ENCODE results near the gene LRMDA.

LRMDA gene

DNA sequence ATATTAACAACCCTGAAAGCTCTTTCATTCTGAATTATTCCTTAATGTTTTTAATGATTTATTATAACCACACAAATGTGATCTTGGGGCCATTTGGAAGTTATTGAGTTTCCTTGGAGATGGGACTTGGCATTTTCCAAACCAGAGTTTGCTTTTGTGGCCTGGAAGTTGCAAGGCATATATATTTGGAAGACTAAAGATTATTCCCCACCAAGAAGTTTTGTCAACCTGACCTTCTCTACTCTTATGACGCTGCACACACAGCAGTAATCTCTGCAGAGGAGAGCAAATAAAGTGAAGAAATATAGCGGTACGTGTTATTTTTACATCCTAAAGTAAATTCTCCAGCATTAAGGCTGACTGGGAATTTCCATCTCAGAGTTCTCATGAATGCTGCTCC, 397.0 kb downstream of the LRMDA start:
- DNase-seq (ENCODE audit: low read depth): no peak
- H3K4me3 ChIP-seq (ENCODE audit: low read depth, low read length): no peak overlapping the region
- TF ChIP-seq, protein P1, sequence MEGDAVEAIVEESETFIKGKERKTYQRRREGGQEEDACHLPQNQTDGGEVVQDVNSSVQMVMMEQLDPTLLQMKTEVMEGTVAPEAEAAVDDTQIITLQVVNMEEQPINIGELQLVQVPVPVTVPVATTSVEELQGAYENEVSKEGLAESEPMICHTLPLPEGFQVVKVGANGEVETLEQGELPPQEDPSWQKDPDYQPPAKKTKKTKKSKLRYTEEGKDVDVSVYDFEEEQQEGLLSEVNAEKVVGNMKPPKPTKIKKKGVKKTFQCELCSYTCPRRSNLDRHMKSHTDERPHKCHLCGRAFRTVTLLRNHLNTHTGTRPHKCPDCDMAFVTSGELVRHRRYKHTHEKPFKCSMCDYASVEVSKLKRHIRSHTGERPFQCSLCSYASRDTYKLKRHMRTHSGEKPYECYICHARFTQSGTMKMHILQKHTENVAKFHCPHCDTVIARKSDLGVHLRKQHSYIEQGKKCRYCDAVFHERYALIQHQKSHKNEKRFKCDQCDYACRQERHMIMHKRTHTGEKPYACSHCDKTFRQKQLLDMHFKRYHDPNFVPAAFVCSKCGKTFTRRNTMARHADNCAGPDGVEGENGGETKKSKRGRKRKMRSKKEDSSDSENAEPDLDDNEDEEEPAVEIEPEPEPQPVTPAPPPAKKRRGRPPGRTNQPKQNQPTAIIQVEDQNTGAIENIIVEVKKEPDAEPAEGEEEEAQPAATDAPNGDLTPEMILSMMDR (conservative IDR thresholded peaks at IDR 0.05; ENCODE audit: low read depth, low read length): no peak

DNA sequence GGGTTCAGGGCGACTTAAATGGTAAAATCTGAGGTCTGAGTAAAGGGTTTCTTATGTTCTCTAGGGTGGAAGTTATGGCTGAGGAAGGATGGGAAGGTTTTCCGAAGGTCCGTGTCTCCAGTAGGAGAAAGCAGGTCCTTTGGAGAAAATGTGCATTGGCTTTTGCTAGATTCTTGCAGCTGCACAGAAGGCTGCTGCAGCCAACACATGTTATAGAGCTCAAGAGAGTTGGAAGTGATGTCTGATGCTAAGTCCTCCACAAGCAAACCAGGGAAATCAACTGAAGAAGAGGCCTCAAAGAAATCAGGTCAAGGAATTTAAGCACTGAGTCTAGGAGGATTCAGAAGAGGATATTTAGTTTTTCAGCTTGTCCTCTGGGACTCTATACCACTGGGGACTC, 404.6 kb downstream of the LRMDA start:
- TF ChIP-seq, protein P1 (conservative IDR thresholded peaks at IDR 0.05; ENCODE audit: low read depth, low read length): no peak
- no peak for DNase-seq (ENCODE audit: low read depth)
- no peak overlapping the region for H3K4me3 ChIP-seq (ENCODE audit: low read depth, low read length)

DNA sequence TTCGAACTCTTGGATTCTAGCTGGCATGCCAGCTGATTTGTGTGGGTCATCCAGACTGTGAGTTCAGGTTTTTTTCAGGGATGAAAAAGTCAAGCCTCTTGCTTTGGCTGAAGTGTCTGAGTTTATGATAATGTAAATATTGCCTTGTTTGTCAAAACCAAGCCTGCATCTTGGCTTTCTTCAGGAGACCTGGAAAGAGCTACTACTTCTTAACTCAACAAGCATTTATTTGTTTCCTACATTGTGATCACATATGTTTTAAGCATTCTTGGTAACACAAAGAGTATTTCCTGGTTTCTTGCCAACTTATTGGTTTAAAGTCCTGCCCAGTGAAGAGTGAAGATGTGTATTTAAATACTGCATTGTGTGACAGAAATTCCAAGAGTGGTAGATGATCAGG, 407.1 kb downstream of the LRMDA start:
- no peak for DNase-seq (ENCODE audit: low read depth)
- H3K4me3 ChIP-seq (ENCODE audit: low read depth, low read length): no peak overlapping the region
- TF ChIP-seq, protein P1 (conservative IDR thresholded peaks at IDR 0.05; ENCODE audit: low read depth, low read length): no peak

DNA sequence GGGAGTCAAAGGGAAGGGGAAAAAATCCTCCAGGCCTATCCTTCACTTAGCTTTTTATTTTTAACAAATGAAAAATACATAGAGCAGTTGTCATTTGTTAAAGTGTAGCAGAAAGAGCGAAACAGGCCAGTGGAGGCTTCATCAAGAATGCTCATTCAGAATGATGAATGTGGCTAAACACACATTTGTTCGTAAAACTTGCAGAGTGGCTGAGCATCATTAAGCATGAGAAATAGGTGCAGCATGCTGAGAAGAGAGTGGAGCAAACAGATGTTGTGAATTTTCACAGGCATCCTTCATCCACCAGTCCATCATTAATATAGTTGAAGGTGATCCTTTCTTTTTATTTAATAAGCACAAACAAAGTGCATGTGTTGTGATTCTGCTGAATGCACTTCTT, 407.6 kb downstream of the LRMDA start:
- DNase-seq (ENCODE audit: low read depth): no peak
- no peak overlapping the region for H3K4me3 ChIP-seq (ENCODE audit: low read depth, low read length)
- TF ChIP-seq, protein P1 (conservative IDR thresholded peaks at IDR 0.05; ENCODE audit: low read depth, low read length): no peak

DNA sequence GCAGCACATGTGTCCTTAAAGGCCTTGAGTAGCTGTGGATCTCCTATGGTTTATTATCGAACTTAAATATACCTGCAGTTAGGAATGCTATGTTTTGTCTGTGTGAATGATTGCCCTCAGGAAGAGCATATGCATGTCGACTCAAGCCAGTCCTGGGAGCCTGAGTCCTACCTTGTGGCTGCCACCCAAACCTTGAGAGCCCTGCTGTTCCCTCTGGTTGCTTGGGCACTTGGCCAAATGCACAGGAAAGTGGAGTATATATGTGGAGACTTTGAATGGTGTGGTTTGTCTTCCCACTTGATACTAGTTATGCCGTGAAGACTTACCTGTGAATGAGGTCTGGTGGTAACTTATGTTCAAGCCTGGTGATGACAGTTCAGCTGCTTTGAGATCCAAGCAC, 409.8 kb downstream of the LRMDA start:
- H3K4me3 ChIP-seq (ENCODE audit: low read depth, low read length): no peak overlapping the region
- no peak for DNase-seq (ENCODE audit: low read depth)
- TF ChIP-seq, protein P1 (conservative IDR thresholded peaks at IDR 0.05; ENCODE audit: low read depth, low read length): no peak

DNA sequence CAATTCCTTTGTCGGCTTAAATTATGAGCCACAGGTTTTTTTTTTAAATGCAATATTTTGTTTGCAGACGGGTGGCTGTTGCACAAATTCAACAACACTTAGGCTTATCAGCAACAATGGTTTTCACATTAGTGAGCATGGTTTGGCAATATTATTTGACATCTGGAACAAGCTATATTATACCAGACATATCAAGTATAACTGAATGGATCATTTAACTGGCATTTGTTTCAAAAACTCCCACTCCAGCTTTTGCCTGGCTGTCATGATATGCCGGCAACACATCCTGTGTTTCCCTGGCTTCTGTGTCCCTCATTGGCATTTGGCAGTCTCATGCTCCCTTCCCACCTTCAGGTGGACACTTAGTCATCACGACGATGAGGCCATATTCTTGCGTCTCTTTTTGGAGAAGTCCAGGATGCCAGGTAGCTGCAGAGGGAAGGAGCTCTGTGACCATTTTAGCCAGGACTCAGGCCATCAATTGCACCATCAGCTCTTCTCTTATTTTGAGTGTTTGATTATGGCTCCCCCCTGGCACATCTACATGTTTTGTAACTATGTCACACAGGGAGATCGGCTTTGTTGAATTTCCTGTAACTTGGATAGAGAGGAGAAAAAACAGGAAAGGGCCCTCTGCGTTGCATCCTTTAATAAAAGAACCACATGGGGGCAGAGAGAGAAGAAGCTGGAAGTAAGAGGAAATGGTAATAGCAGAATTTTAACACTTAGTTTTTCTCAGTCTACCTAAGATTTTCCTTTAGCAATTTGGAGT, 413.9 kb downstream of the LRMDA start:
- H3K4me3 ChIP-seq (ENCODE audit: low read depth, low read length): no peak overlapping the region
- no peak for DNase-seq (ENCODE audit: low read depth)
- TF ChIP-seq, protein P1 (conservative IDR thresholded peaks at IDR 0.05; ENCODE audit: low read depth, low read length): no peak

DNA sequence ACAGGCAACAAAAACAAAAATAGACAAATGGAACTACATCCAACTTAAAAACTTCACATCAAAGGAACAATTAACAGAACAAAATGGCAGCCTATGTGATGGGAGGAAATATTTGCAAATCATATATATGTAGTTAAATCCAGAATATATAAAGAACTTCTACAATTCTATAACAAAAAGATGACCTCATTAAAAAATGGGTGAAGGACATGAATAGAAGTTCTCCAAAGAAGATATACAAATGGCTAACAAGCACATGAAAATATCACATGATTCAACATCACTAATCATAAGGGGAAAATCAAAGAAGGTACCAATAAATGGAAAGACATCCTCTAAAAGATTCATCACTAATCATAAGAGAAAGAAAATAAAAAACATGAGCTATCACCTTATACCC, 416.1 kb downstream of the LRMDA start:
- H3K4me3 ChIP-seq (ENCODE audit: low read depth, low read length): no peak overlapping the region
- DNase-seq (ENCODE audit: low read depth): no peak
- TF ChIP-seq, protein P1 (conservative IDR thresholded peaks at IDR 0.05; ENCODE audit: low read depth, low read length): no peak
